Ammon's horn (tissue), 1 donor: ENCODE measurements around the gene TRERF1.

Experiments
- DNase-seq: peaks from one replicate; pipeline ENCODE4 v3.0.0-alpha.2; 2016; ENCODE audit warnings: low spot score

Gene TRERF1

GRCh38 chr6:42302411-42302810 is 149.3 kb downstream of the TRERF1 start:
- DNase-seq = no peak

GRCh38 chr6:42301986-42302385 is 149.7 kb downstream of the TRERF1 start:
- DNase-seq = no peak

GRCh38 chr6:42300701-42301100 is 151.0 kb downstream of the TRERF1 start:
- DNase-seq = no peak

GRCh38 chr6:42300185-42300584 is 151.5 kb downstream of the TRERF1 start:
- DNase-seq = no peak

GRCh38 chr6:42297661-42298060 is 154.1 kb downstream of the TRERF1 start:
- no peak for DNase-seq

- no peak for DNase-seq
These were observed 155.1 kb downstream of the TRERF1 start for GRCh38 chr6:42296614-42297013.

GRCh38 chr6:42295677-42296076 is 156.0 kb downstream of the TRERF1 start:
- no peak for DNase-seq

- no peak for DNase-seq
These were observed 156.5 kb downstream of the TRERF1 start for GRCh38 chr6:42295181-42295580.

GRCh38 chr6:42294759-42295158 is 157.0 kb downstream of the TRERF1 start:
- DNase-seq = no peak

GRCh38 chr6:42293386-42293977 is 158.2 kb downstream of the TRERF1 start:
- no peak for DNase-seq

- no peak for DNase-seq
These were observed 159.6 kb downstream of the TRERF1 start for GRCh38 chr6:42292004-42292740.

GRCh38 chr6:42287756-42288155 is 164.0 kb downstream of the TRERF1 start:
- no peak for DNase-seq

GRCh38 chr6:42281570-42281969 is 170.2 kb downstream of the TRERF1 start:
- DNase-seq = no peak

- DNase-seq = no peak
These were observed 170.7 kb downstream of the TRERF1 start for GRCh38 chr6:42280966-42281533.

GRCh38 chr6:42279966-42280629 is 171.6 kb downstream of the TRERF1 start:
- DNase-seq = no peak

- DNase-seq = no peak
These were observed 172.5 kb downstream of the TRERF1 start for GRCh38 chr6:42279144-42279781.

- DNase-seq = no peak
These were observed 173.4 kb downstream of the TRERF1 start for GRCh38 chr6:42278131-42278853.

GRCh38 chr6:42276034-42276890 is 175.5 kb downstream of the TRERF1 start:
- DNase-seq = no peak

- DNase-seq = no peak
These were observed 176.2 kb downstream of the TRERF1 start for GRCh38 chr6:42275376-42276033.

GRCh38 chr6:42274898-42275297 is 176.8 kb downstream of the TRERF1 start:
- no peak for DNase-seq
